Non-pigmented ciliary epithelial cell (primary cell): ENCODE measurements around the gene ZNF331.
A peak's percentile ranks its signal among the peaks of the same experiment; 100 is the strongest.

Experiments used
- DNase-seq: peaks from one replicate; pipeline ENCODE4 v3.0.0-alpha.2; 2010; ENCODE audit warnings: low read depth

ZNF331 gene

DNA sequence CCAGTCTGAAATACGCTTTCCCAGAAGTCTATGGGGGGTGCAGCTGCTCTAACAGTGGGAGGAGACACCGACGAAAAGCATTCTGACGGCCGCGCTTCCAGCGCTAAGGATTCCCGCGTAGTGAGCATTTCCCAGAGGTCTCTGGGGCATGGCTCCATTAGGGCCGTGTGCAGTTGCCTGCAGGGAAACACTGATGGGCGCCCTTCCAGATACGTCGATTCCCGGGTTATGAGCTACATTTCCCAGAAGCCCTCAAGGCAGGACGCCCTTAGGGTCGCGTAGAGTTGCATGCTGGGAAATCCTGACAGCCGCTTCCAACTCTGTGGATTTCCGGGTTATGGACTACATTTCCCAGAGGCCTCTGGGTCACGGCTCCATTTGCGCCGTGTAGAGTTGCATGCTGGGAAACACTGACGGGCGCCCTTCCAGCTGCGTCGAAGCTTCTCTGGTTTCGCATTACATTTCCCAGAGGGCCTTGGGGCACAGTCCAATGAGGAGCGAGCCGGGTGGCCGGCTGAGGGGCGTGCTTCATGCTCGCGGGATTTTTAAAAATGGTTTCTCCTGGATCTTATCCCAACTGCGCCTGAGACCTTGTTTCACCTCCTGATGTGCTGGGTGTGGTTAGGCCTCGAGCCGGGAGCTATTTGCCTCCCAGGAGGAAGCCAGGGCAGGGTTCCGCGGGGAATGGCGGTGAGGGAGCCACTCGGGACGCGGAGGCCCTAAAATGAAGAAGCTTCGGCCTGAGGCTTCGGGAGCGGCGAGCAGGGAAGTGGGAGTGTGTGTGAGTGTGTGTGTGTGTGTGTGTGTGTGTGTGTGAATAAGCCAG is 17.2 kb upstream of the ZNF331 start:
- peak; percentile 97 for DNase-seq

DNA sequence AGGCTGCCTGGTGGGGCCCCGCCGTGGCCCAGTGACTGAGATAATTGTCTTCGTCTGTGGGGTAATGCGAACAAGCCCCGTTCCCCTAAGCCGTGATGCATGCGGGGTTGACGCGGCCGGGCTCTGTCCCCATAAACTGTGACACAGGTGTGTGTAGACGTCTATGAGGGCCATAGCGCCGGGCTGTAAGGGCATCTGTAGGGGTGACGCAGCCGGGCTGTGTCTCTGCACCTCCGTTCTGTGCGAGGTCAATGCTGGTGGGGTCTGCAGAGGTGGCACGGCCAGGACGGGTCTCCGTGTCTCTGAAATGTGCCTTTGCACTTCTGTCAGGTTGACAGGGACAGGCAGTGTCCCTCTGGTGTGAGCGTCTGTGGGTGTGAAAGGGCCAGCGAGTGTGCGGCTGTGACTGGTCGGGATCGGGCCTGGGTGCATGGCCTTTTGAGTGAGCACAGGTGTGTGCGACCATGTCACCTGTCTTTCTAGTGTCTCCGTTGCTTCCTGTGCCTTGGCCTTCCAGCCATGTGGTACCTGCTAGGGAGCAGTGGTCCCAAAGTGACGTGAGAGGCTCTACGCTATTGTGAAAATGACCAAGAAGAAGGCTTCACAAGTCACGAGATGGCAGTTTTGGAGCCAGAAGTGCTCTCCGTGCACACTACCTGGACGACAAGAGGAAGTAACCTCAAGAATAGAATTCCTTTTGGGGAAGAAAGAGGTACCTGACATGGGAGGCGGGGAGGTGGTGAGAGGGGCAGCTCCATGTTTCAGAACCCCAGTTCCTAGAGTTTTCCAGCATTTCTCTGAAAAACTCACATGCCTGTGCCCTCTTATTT is 16.4 kb upstream of the ZNF331 start:
- no peak for DNase-seq

DNA sequence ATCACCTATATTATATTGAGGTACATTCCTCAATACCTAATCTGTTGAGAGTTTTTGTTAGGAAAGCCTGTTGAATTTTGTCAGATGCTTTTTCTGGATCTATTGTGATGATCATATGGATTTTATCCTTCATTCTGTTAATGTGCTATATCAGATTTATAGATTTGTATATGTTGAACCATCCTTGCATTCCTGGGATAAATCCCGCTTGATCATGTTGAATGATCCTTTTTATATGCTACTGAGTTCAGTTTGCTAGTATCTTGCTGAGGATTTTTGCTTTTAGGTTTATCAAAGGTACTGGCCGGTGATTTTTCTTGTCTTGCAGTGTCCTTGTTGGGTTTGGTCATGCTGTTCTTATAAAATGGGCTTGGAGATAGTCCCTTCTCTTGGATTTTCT is 12.0 kb upstream of the ZNF331 start:
- DNase-seq = no peak

DNA sequence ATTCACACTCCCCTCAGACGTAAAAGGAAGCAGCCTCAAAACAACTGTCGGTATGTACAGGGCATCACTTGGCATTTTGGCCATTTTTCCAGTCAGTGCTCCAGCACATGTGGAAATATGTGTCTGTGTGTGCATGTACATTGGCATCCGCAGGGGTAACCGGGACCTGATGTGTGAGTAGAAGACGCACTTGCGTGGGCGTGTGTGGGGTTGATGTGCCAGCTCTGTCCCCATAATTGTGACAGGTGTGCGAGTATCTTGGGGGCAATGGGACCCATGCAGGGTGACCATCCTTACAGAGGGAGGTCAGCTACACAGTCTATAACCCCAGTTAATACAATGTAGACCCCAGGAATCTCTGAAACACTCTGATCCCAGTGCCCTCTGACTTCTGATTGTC is 7.3 kb upstream of the ZNF331 start:
- no peak for DNase-seq

DNA sequence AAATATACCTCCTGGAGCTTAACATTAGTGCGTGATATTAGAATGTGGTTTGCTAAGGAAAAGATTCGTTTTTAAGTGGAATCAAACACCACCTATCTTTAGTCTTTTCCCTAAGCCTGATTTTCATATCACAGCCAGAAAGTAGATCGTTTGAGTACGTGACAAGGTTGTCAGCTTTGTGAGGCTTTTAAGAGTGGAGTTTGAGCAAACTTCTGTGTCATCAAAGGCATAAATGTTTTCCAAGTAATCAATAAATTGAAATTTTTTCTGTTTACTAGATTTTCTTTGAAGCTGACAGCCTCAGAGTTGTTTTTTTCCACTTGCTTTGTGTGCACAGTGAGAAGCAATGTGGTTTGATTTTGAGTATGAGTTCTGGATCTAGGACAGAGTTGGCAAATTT is 6.5 kb upstream of the ZNF331 start:
- no peak for DNase-seq

DNA sequence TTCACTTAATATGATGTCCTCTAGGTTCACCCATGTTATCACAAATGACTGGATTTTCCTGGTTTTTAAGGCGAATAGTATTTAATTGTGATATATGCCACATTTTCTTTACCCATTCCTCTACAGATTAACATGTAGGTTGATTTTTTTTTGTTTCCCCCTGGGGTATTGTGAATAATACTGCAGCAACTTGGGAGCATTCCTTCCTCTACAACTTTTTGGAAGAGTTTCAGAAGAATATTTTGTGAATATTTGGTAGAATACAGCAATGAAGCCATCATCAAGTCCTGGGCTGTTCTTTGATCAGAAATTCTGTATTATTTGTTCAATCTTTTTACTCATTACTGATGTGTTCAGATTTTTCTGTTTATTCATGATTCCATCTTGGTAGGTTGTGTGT is 5.6 kb upstream of the ZNF331 start:
- DNase-seq = no peak

DNA sequence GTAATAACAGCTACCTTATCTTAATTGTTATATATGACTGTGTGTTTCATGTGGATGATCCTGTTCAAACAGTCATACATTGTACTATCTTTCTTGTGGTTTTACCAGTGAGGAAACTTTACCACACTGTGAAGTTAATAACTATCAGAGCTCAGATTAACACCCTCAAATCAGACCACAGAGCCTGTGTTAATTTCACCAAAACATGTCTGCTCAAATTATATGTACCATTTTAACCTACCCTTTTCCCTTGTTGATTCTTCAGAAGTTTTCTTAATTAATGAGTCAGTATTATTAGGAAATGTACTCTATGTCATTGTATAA is 1.8 kb upstream of the ZNF331 start:
- DNase-seq = no peak

DNA sequence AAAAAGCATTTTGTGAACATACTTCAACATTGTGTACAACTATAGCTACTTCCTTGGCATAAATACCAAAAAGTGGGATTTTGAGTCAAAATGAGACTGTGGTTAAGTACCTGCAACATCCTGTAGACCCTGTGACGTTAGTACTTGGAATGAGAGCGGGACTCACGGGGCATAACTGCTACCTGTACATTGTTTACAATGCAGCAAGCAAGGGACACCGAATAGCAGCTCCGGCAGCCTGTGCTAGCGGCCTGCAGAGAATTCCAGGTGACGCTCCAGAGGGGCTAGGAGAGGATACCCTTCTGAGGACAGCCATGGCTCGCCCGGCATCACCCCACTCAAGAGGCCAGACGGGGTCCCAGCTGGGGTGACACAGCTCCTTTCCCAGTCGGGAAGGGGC is 824 bp upstream of the ZNF331 start:
- no peak for DNase-seq

DNA sequence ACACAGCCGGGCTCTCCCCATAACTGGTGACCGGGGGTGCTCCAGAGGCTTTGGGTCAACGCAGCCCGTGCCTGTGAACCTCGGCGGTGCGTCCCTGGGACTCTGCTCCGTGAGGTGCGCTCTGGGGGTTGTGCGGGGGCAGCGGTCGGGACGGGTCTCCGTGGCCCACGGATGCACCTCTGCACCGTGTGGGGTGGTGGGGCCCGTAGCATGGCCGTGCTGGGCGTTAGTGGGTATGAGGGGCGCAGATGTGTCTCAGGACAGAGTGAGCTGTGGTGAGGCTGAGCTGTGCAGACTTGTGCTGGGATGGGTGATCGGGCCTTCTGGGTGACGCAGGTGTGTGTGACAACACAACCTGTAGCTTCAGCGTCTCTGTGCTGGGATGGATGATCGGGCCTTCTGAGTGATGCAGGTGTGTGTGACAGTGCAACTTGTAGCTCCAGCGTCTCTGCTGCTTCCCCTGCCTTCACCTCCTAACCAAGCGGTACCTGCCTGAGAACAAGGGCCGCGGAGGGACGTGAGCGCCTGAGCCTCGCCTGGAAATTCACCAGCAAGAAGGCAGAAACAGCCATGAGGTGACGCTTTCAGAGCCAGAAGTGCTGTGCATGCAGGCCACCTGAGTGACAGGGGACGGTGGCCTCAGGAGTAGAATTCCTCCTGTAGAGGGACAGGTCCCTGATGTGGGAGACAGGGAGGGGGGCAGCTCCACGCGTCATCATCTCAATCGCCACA is 599 bp downstream of the ZNF331 start:
- DNase-seq = no peak

DNA sequence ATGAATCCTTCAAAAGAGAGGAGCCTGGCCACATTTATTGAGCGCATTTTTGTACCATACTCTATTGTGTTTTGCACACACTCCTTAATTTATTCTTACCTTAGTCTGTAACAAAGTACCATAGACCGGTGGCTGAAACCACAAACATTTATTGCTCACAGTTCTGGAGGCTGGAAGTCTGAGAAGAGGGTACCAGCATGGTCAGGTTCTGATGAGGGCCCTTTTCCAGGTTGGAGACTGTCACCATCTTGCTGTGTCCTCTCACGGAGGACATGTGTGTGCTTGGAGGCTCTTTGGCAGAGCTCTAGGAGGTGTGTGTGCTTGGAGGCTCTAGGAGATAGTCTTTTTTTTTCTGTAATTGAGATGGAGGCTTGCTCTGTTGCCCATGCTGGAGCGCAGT is 2.1 kb downstream of the ZNF331 start:
- no peak for DNase-seq

DNA sequence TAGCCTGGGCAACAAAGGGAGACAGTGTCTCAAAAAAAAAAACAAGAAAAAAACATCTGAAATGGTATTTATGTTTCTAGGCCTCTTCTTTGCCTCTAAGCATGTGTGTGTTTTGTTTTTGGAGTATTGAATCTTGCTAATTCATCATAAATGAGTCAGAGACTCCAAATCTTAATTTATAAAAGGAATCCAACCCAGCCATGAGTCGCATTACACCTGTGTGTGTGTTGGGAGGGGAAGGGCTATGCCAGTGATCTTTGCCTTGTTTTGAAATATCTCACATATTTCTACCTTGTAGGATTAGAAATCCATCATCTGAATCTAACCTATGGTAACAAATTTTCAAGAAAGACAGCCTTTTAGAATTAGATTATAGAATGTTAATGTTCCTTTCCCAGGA is 4.0 kb downstream of the ZNF331 start:
- no peak for DNase-seq

DNA sequence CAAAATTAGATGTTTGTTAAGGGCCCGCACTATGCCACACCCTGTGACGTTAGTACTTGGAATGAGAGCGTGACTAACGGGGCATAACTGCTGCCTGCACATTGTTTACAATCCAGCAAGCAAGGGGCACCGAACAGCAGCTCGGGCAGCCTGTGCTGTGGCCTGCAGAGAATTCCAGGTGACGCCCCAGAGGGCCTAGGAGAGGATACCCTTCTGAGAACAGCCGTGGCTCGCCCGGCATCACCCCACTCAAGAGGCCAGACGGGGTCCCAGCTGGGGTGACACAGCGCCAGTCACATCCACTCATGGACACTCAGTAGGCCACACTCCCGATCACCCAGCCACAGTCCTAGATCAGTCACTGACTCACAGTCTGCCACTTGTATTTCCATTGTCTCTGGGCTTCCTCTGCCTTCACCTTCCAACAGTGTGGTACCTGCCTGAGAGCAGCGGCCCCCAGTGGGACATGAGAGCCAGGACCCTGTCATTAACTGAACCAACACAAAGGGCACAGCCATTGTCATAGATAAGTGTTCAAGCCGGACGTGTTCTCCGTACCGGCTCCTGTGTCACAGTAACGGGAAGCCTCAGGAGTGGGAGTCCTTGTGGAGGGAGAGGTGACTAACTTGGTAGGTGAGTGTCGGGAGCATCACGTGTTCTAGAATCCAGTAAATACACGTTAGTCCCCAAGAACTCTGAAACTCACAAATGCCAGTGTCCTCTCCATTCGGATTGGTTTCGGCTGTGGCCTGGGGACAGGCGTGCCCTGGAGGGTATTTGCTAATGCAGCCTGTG is 7.5 kb downstream of the ZNF331 start:
- DNase-seq = no peak

DNA sequence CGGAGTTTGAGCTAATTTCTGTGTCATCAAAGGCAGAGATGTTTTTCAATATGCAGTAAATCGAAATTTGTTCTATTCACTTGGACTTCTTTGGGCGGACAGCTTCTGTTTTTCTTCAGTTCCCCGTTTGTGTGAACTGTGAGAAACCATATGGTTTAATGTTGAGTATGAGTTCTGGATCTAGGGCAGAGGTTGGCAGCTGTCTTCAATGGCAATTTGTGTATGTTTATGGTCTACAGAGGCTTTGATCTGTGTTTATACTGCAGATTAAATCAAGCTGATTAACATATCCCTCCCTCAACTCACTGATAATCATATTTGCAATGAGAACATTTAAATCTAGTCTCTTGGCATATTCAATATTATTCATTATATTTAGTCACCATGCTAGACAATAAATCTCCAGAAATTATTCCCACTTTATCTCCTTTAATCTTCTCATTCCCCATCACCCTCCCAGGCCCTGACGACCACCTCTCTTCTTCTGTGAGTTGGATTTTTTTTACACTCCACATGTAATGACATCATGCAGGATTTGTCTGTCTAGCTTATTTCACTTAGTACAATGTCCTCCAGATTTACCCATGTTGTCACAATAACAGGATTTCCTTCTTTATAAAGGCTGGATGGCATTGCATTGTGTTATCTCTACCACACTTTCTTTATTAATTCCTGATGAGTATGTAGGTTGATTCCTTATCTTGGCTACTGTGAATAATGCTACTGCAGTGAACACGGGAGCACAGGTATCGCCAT is 9.0 kb downstream of the ZNF331 start:
- no peak for DNase-seq

DNA sequence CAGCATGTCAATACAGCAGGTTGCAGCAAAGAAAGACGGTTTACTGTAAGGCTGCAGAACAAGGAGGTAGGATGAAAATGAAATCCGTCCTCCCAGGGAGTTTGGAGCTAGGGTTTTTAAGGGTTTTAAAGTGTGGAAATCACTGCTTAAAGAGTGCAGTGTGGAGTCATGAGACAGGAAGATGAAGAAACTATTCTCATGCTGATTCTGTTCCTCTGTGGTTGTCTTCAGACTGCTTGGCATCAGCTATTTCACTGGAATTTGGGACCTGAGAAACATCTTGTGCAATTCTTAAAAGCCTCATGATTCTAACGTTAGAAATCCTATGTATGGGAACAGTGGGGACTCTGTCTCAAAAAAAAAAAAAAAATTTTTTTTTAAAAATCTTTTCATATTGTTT is 11.4 kb downstream of the ZNF331 start:
- no peak for DNase-seq

DNA sequence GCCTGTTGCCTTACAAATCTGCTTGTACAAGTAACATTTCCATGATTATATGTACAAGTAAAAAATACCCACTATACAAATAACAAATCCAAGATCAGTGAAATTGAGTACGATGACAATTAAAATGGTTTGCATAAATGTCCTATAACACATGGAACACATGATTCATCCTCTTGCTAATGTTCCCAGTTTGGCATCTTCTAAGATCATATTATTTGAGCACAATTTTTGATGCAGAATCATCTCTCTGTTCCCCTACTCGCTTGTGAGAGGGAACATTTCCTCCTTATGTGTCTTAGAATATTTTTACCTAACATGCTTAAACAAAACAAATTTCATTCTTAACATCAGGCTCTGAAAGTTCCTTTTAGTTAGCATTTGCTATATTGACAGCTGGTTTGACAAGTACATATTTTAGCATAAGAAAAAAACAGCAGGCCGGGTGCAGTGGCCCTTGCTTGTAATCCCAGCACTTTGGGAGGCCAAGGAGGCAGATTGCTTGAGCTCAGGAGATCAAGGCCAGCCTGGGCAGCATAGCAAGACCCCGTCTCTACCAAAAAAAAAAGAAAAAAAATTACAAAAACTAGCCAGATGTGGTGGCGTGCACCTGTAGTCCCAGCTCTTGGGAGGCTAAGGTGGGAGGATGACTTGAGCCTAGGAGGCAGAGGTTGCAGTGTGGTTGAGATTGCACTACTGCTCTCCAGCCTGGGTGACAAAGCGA is 14.2 kb downstream of the ZNF331 start:
- no peak for DNase-seq

DNA sequence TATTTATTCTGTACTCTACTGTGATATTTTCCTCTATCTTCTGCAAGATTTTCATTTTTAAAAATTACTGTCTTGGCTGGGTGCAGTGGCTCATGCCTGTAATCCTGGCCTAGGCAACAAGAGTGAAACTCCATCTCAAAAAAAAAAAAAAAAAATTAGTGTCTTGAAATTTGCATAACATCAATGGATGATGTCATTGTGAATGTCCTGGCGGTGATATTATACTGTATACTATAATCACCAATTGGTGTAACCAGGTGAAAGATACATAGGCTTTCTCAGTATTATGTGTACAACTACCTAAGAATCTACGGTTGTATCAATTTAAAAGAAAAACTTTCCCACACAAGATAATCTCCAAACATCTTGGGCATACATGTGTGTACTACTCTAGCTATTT is 15.2 kb downstream of the ZNF331 start:
- no peak for DNase-seq

DNA sequence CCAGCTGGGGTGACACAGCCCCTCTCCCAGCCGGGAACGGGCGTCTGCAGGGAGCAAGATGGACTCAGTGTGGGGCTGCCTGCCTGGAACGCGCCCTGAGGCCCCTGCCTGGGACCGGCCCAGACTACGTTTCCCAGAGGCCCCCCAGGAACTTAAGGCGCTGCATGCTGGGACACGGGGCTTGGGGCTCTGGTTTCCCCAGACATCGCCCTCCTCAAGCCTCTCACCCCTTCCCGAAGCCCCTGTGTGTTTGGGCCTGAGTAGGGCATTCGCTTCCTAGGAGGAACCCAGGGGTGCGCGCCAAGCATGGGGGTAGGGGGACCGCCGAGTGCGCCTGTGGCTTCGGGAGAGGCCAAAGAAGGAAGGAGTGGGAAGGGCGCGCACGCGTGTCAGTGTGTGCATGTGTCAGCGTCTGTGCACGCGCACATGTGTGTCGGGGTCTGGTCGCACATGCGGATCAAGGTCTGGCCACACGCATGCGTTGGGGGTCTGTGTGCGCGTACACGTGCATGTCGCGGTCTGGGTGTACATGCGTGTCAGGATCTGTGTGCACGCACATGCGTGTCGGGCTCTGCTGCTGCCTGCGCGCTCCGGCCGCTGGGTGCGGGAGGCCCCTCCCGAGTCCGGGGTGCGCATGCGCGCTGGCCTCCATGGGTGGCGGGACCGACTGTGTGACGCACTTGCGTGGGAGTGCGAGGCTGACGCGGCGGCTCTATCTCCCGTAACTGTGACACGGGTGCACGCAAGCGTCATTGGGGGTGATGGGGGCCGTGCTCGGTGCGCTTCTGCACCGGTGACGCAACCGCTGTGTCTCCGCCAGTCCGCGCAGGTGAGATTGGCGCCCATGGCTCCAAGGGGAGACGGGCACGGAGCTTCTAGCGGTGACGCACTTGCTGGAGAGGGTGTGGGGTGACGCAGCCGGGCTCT is 16.2 kb downstream of the ZNF331 start:
- no peak for DNase-seq

DNA sequence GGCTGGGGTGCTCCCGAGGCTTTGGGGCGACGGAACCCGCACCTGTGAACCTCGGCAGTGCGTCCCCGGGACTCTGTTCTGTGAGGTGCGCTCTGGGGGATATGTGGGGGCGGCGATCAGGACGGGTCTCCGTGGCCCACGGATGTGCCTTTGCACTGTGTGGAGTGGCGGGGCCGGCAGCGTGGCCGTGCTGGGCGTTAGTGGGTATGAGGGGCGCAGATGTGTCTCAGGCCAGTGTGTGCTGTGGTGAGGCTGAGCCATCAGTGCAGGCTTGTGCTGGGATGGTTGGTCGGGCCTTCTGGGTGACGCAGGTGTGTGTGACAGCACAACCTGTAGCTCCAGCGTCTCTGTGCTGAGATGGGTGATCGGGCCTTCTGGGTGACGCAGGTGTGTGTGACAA is 16.9 kb downstream of the ZNF331 start:
- no peak for DNase-seq

DNA sequence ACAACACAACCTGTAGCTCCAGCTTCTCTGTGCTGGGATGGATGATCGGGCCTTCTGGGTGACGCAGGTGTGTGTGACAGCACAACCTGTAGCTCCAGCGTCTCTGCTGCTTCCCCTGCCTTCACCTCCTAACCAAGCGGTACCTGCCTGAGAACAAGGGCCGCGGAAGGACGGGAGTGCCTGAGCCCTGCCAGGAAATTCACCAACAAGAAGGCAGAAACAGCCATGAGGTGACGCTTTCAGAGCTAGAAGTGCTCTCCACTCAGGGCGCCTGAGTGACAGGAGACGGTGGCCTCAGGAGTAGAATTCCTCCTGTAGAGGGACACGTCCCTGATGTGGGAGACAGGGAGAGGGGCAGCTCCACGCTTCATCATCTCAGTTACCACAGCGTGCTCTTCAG is 17.4 kb downstream of the ZNF331 start:
- no peak for DNase-seq

DNA sequence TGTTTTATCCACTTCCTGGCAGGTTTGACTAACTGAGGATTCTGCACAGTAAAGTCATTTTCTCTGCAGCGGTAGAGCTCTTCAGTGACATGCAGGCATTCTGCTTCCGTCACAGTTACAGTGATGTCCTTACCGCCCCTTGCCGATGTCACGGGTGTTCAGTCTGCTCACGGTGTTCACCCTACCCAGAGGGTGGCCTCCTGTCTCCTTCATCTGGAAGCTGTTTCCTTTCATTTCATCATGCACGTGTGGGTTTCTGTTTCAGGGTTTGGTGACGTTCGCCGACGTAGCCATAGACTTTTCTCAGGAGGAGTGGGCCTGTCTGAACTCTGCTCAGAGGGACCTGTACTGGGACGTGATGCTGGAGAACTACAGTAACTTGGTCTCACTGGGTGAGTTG is 33.4 kb downstream of the ZNF331 start:
- DNase-seq = no peak
